Upper lobe of left lung (tissue), 4 donors: ENCODE data around the gene AGK.

Source experiments
- POLR2A ChIP-seq, 4 donors: fragments of 450-650 bp; IDR thresholded peaks; one replicate each; pipeline ENCODE4 v1.5.1; 2016 to 2017; ENCODE audit warnings: antibody characterized with exemption in 4 of 4, mild to moderate bottlenecking in 2 of 4
- TF ChIP-seq, protein P1 (sequence below), 6 experiments: fragments of 450-650 bp in 4 of 6; fragments of 200-600 bp in 2 of 6; sonication (generic) in 2 of 6; IDR thresholded peaks; one replicate each; pipeline ENCODE4 v1.5.1; 2016 to 2019; ENCODE audit warnings: antibody characterized with exemption in 6 of 6

DNA sequence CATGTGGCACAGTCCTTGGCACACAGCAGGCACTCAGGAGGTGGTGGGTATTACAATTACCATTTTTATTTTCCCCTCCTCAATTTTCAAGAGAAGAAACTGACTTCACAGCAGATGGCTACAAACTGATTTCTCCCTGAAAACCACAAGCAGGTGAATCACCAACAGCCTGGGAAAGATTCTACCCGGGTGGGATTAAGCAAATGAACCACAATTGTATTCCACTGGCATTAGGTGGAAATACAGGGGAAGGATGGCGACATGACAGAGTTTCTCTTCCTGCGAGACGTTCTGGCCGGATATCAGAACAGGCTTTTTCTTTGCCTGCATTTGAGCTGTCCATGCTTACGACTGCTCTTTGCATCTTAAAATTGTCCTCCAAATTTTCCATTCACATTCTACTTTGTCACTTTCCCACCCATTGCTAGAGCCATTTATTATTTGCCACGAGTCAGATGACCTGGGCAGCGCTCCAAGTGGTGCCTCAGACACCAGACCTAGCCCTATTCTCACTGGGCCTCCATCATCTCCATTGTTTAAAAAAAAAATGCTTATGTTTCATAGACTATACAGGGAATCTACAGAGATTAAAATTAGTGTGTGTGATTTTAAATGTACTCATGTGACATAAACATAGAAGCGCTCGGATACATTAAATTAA lies 146.1 kb downstream of the AGK start:
- TF ChIP-seq, protein P1, sequence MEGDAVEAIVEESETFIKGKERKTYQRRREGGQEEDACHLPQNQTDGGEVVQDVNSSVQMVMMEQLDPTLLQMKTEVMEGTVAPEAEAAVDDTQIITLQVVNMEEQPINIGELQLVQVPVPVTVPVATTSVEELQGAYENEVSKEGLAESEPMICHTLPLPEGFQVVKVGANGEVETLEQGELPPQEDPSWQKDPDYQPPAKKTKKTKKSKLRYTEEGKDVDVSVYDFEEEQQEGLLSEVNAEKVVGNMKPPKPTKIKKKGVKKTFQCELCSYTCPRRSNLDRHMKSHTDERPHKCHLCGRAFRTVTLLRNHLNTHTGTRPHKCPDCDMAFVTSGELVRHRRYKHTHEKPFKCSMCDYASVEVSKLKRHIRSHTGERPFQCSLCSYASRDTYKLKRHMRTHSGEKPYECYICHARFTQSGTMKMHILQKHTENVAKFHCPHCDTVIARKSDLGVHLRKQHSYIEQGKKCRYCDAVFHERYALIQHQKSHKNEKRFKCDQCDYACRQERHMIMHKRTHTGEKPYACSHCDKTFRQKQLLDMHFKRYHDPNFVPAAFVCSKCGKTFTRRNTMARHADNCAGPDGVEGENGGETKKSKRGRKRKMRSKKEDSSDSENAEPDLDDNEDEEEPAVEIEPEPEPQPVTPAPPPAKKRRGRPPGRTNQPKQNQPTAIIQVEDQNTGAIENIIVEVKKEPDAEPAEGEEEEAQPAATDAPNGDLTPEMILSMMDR (IDR thresholded peaks at IDR 0.05), result no peak
- no peak for TF ChIP-seq POLR2A (IDR thresholded peaks at IDR 0.05)
